T-helper 1 cell treated with Interleukin-12 subunit alpha and Interleukin-12 subunit beta and Interleukin-4 antibody, amounts not matched to agents 30 ng/mL and 1 ng/mL, for 36 hours (primary cell): ENCODE results near the gene TMEM187. TPM values are rescaled to one million over a fixed set of nuclear protein-coding genes. Genes with fewer than 3 reads are reported as not detected.

Experiments used
- intact Hi-C: fragments of 100-400 bp; cut with micrococcal nuclease; formaldehyde crosslinking; loops from one replicate; pipeline ENCODE4 v1.15.1; 2024
- total RNA-seq: library from RNA; stranded (reverse); gene quantifications from 2 replicates; pipeline ENCODE4 v1.2.3, GENCODE V29; 2022

Gene TMEM187
- total RNA-seq, 1 donor from 2014 or later, result 5.8 TPM

DNA sequence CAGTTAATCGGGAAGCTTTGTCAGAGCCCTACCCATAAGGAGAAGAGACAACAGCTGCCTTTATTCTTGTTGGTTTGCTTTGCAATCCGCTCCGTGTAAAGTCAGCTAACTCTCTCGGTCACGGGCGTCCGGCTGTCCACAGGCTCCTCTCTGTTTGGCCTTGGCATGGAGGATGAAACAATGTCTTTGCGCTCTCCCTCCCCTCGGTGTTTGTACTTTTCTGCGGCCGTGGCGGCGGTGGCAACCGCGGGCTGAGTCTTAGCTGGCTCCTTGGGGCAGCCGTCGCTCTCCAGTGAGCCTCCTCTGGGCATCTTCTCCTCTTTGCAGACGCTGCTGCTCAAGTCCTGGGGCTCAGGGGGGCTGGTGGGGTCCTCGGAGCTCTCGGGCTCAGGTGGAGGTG is 57.7 kb downstream of the TMEM187 start:
- intact Hi-C loops, result loop anchor here (1.0 kb wide), 1 partner anchor 8 kb away; no protein-coding TSS in a partner anchor

- intact Hi-C loops, result loop anchor here (1.0 kb wide), 1 partner anchor 9 kb away; no protein-coding TSS in a partner anchor
These were observed 58.3 kb downstream of the TMEM187 start for GRCh38 chrX:154030715-154031305.

GRCh38 chrX:154032160-154032559 is 59.6 kb downstream of the TMEM187 start:
- intact Hi-C loops, result no loop called here

- intact Hi-C loops, result no loop called here
These were observed 60.1 kb downstream of the TMEM187 start for GRCh38 chrX:154032653-154033052.

Other genes starting within 250 kb of the TMEM187 start
- 168 and 173 TPM in 2 replicates for gene BCAP31, start 248.4 kb upstream of the TMEM187 start, total RNA-seq
- 17.8 and 19.3 TPM in 2 replicates for gene ABCD1, start 247.9 kb upstream of the TMEM187 start, total RNA-seq
- 0.34 and 0.80 TPM in 2 replicates for gene PLXNB3, start 208.5 kb upstream of the TMEM187 start, total RNA-seq
- not detected in 2 replicates for gene SRPK3, start 191.7 kb upstream of the TMEM187 start, total RNA-seq
- 72.0 and 74.2 TPM in 2 replicates for gene IDH3G, start 178.4 kb upstream of the TMEM187 start, total RNA-seq
- gene SSR4, start 178.1 kb upstream of the TMEM187 start, total RNA-seq, result 286 and 299 TPM in 2 replicates
- gene PDZD4, start 142.2 kb upstream of the TMEM187 start, total RNA-seq, result 0.39 and 0.66 TPM in 2 replicates
- gene L1CAM, start 86.6 kb upstream of the TMEM187 start, total RNA-seq, result 8.0 and 9.7 TPM in 2 replicates
- not detected in 2 replicates for gene AVPR2, start 68.1 kb upstream of the TMEM187 start, total RNA-seq
- gene ARHGAP4, start 46.5 kb upstream of the TMEM187 start, total RNA-seq, result 281 and 285 TPM in 2 replicates
- gene NAA10, start 37.7 kb upstream of the TMEM187 start, total RNA-seq, result 87.4 and 88.4 TPM in 2 replicates
- gene RENBP, start 28.1 kb upstream of the TMEM187 start, total RNA-seq, result 24.8 and 30.3 TPM in 2 replicates
- gene HCFC1, start 936 bp upstream of the TMEM187 start, total RNA-seq, result 107 and 111 TPM in 2 replicates
- gene IRAK1, start 47.1 kb downstream of the TMEM187 start, total RNA-seq, result 131 and 144 TPM in 2 replicates
- 69.8 and 71.4 TPM in 2 replicates for gene MECP2, start 125.0 kb downstream of the TMEM187 start, total RNA-seq
- gene OPN1LW, start 171.5 kb downstream of the TMEM187 start, total RNA-seq, result not detected in 2 replicates
- gene OPN1MW, start 209.8 kb downstream of the TMEM187 start, total RNA-seq, result not detected in 2 replicates
- not detected in 2 replicates for gene OPN1MW2, start 247.0 kb downstream of the TMEM187 start, total RNA-seq